ENCODE results near the gene AK2.

DNA sequence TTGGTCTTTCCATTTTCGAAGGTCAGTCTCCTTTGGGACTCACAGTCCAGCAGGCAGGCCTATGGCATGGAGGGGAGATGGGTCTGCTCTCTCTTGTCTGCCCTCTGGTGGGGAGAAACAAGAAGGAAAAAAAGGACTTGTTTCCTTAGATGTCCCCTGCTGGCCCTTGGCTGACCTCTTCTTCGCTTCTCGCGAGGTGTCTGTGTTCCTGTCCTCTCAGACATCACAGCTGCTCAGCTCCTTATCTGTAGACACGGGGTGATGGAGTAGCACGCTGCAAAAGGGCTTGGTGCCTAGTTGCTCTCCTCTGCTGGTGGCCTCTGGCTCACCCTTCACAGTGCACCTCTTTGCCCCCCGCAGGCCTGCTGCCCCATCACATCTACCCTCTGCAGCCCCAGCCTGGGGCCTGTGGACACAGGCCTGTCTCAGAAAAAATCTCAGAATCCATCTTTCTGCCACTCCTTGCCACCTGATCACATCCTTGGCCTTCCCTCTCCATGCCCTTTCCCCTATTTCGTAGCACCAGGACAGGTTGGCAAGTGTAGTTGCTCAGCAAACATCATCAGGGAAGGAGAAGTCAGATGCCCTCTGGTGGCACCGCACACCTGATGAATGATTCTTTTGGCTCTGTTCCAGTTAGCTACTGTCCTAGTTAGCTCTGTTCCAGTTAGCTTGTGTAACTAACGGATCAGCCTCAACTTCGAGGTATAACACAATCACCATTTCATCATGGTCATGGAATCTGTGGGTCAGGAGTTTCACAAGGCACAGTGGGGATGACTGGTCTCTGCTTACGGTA, 18.7 kb upstream of the AK2 start:
- TF ChIP-seq POLR2AphosphoS5 (IDR thresholded peaks at IDR 0.05): peak in 1 of 3 donors; percentile 17
- TF ChIP-seq, protein P1, sequence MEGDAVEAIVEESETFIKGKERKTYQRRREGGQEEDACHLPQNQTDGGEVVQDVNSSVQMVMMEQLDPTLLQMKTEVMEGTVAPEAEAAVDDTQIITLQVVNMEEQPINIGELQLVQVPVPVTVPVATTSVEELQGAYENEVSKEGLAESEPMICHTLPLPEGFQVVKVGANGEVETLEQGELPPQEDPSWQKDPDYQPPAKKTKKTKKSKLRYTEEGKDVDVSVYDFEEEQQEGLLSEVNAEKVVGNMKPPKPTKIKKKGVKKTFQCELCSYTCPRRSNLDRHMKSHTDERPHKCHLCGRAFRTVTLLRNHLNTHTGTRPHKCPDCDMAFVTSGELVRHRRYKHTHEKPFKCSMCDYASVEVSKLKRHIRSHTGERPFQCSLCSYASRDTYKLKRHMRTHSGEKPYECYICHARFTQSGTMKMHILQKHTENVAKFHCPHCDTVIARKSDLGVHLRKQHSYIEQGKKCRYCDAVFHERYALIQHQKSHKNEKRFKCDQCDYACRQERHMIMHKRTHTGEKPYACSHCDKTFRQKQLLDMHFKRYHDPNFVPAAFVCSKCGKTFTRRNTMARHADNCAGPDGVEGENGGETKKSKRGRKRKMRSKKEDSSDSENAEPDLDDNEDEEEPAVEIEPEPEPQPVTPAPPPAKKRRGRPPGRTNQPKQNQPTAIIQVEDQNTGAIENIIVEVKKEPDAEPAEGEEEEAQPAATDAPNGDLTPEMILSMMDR (IDR thresholded peaks at IDR 0.05): peak in 2 of 3 donors; percentile 61 to 70
- TF ChIP-seq POLR2A (IDR thresholded peaks at IDR 0.05): no peak
